ENCODE results near the gene SP110. TPM values are rescaled to one million over a fixed set of nuclear protein-coding genes. Genes with fewer than 3 reads are reported as not detected.

The SP110 gene
- total and polyA plus RNA-seq, 2 of the 4 experiments (the other 2 are of a cell fraction), result 9.3 to 10.2 TPM

DNA sequence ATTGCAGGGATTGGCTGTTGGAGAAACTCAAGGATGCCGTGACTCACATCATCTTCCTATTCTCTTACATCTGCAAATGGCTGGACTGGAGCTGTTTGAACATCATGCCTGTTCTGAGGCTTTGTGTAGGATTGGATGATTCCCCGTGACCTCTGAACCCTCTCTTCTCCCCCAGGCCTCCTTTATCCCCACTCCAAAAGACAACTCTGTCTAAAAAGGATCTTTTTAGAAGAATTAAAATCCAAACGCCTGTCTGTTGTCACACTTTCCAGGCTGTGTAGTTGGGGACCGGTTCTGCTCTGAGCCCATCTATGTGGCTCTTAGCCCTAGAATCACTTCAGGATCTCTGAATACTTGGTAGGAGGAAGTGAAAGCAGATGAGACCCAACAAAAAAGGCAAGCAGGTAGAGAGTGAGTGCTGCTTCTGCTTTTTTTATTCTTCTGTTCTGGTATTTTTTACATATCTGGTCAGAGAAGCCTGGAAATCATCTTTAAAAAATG is 6.3 kb upstream of the SP110 start:
- Histone ChIP-seq H3K14ac (replicated peaks; ENCODE audit: low read depth, low read length) (no peak overlapping the region), H3K9me1 (ENCODE audit: insufficient read depth, low read length) (no peaks in the 10 kb centered on the region), H3K9me3 (ENCODE audit: control insufficient read depth, insufficient read depth, low read length) (peaks cover 3% of the 10 kb centered on the region), H3K4ac (ENCODE audit: low read depth, low read length) (no peak overlapping the region), H2BK15ac (ENCODE audit: low read depth, low read length) (no peak overlapping the region), H2BK20ac (ENCODE audit: low read depth, low read length) (no peak overlapping the region), H2BK5ac (ENCODE audit: low read depth, low read length, poor library complexity, severe bottlenecking) (no peak overlapping the region), H3K36me3 (ENCODE audit: control insufficient read depth, insufficient read depth, low read length) (no peaks in the 10 kb centered on the region), H3K9ac (ENCODE audit: low read depth, low read length) (no peak overlapping the region), H3K4me3 (ENCODE audit: insufficient read depth, low read depth, low read length) (no peak overlapping the region), H3K27me3 (ENCODE audit: control insufficient read depth, insufficient read depth, low read length) (no peaks in the 10 kb centered on the region), H3K56ac (ENCODE audit: extremely low read depth, insufficient read depth, low read length) (no peak overlapping the region), H4K91ac (ENCODE audit: insufficient read depth, low read depth, low read length) (no peak overlapping the region), H4K8ac (ENCODE audit: low read depth in 2 of 2, low read length in 2 of 2) (no peak overlapping the region), H2AK9ac (replicated peaks; ENCODE audit: low read depth, low read length, poor library complexity) (no peak overlapping the region), H3K27ac (ENCODE audit: insufficient read depth, low read length) (no peak overlapping the region), H2AFZ (replicated peaks; ENCODE audit: low read length, poor library complexity) (no peak overlapping the region), H4K5ac (ENCODE audit: low read depth, low read length) (no peak overlapping the region), H3K79me1 (ENCODE audit: low read depth in 1 of 2, low read length in 2 of 2) (no peaks in the 10 kb centered on the region), H2BK120ac (ENCODE audit: low read depth, low read length) (no peak overlapping the region), H4K20me1 (ENCODE audit: insufficient read depth, low read length) (no peaks in the 10 kb centered on the region), H3K23ac (ENCODE audit: low read depth, low read length) (no peak overlapping the region), H3K4me2 (ENCODE audit: low read depth, low read length) (no peak overlapping the region), H3K18ac (ENCODE audit: low read depth, low read length) (no peak overlapping the region), H3K4me1 (ENCODE audit: control insufficient read depth, insufficient read depth, low read length) (no peaks in the 10 kb centered on the region; the same call in 1 of the 2 replicates), H2AK5ac (ENCODE audit: low read depth, low read length) (no peak overlapping the region)
- intact Hi-C loops (cut with micrococcal nuclease) (no loop called here), in situ Hi-C loops (cut with MboI; ENCODE audit: low sequenced_read_pairs) (no loop called here), dilution Hi-C loops (cut with HindIII; ENCODE audit: low sequenced_read_pairs, unreplicated experiment) (no loop called here)
- POLR2A ChIA-PET (ENCODE audit: unreplicated experiment), result no interaction called here
- ATAC-seq (ENCODE audit: low read depth) (no peak), DNase-seq (no peak)
- BruUV-seq (replicated peaks), result no TSS peak
- TF ChIP-seq MAFK (IDR thresholded peaks at IDR 0.05; ENCODE audit: low read depth, low read length), result no peak
- no CpG with 5 or more reads among the region's 4 CpGs for WGBS, 2 experiments (ENCODE audit: extremely low coverage in 2 of 2, insufficient read length in 1 of 2)
- CTCF ChIA-PET, result no interaction called here
